SK-N-SH (cell line): Measurements from ENCODE around the gene CLIC5. TPM values are rescaled to one million over a fixed set of nuclear protein-coding genes. Genes with fewer than 3 reads are reported as not detected.

Experiments used
- CTCF ChIA-PET: fragments of 300-600, 350-600 bp; formaldehyde crosslinking; extraction: SDS; loops from one replicate; lab custom pipeline; 2021; lab: Yijun Ruan, JAX
- POLR2A ChIA-PET: fragments of 350-600 bp; sonication (Branson Sonifier 250); formaldehyde crosslinking; extraction: SDS; loops from one replicate; lab custom pipeline; 2020; ENCODE audit warnings: antibody characterized with exemption, inconsistent platforms; lab: Yijun Ruan, JAX
- DNase-seq: peaks from one replicate; pipeline ENCODE4 v3.0.0; 2012
- H2AFZ ChIP-seq: fragments of 200-600 bp; sonication (generic); 2 replicates; pipeline ENCODE4 v1.8.1; 2016; ENCODE audit warnings: antibody characterized with exemption, mild to moderate bottlenecking, low read depth
- H3F3A ChIP-seq: fragments of 200-600 bp; sonication (generic); replicated peaks from 2 replicates; pipeline ENCODE3; 2016; ENCODE audit warnings: antibody characterized with exemption, mild to moderate bottlenecking; ENCODE audit not compliant: insufficient read depth
- H3K27ac ChIP-seq, 2 experiments: fragments of 200-500 bp in 1 of 2; fragments of 200-600 bp in 1 of 2; sonication (Bioruptor generic) in 1 of 2; sonication (generic), shearing (Covaris generic) in 1 of 2; 2 replicates each; pipeline versions ENCODE4 v1.5.1 to v1.6.1; 2014 to 2016; ENCODE audit warnings: low read depth in 2 of 2, inconsistent platforms in 1 of 2, low read length in 1 of 2, mild to moderate bottlenecking in 1 of 2, mixed read lengths in 1 of 2
- H3K27me3 ChIP-seq: fragments of 200-600 bp; sonication (generic), shearing (Covaris generic); 2 replicates; pipeline ENCODE4 v1.6.1; 2016; ENCODE audit warnings: mixed run types; ENCODE audit not compliant: insufficient read depth
- H3K36me3 ChIP-seq, 2 experiments: fragments of 200-500 bp in 1 of 2; fragments of 200-600 bp in 1 of 2; sonication (Bioruptor generic) in 1 of 2; sonication (generic) in 1 of 2; replicated peaks in 1 of 2; 2 replicates each; pipeline versions ENCODE3 to v1.5.1; 2014 to 2016; ENCODE audit warnings: low read length in 1 of 2, mild to moderate bottlenecking in 1 of 2; ENCODE audit not compliant: insufficient read depth in 2 of 2, control insufficient read depth in 1 of 2
- H3K4me1 ChIP-seq, 2 experiments: fragments of 200-500 bp in 1 of 2; fragments of 200-600 bp in 1 of 2; sonication (Bioruptor generic) in 1 of 2; sonication (generic), shearing (Covaris generic) in 1 of 2; 2 replicates each; pipeline versions ENCODE4 v1.5.1 to v1.6.1; 2014 to 2016; ENCODE audit warnings: low read depth in 1 of 2, low read length in 1 of 2, mixed run types in 1 of 2; ENCODE audit not compliant: insufficient read depth in 2 of 2, control insufficient read depth in 1 of 2
- H3K4me2 ChIP-seq: fragments of 200-600 bp; sonication (generic), shearing (Covaris generic); 2 replicates; pipeline ENCODE4 v1.6.1; 2017; ENCODE audit warnings: mixed run types
- H3K4me3 ChIP-seq, 2 experiments: fragments of 200-500 bp in 1 of 2; fragments of 200-600 bp in 1 of 2; sonication (Bioruptor generic) in 1 of 2; sonication (generic), shearing (Covaris generic) in 1 of 2; 2 replicates each; pipeline versions ENCODE4 v1.5.1 to v1.8.1; 2014 to 2016; ENCODE audit warnings: low read depth in 2 of 2, inconsistent platforms in 1 of 2, low read length in 1 of 2, mild to moderate bottlenecking in 1 of 2, mixed read lengths in 1 of 2, moderate library complexity in 1 of 2
- H3K79me2 ChIP-seq: fragments of 200-600 bp; sonication (generic); 2 replicates; pipeline ENCODE4 v1.8.1; 2017; ENCODE audit warnings: mild to moderate bottlenecking; ENCODE audit not compliant: insufficient read depth
- H3K9ac ChIP-seq: fragments of 200-600 bp; sonication (generic); 2 replicates; pipeline ENCODE4 v1.6.1; 2017; ENCODE audit warnings: mixed run types
- H3K9me2 ChIP-seq: fragments of 200-600 bp; sonication (generic); 2 replicates; pipeline ENCODE4 v1.6.1; 2017; ENCODE audit warnings: mixed run types
- H3K9me3 ChIP-seq: fragments of 200-600 bp; sonication (generic); 2 replicates; pipeline ENCODE4 v1.6.1; 2017; ENCODE audit warnings: mixed run types, mild to moderate bottlenecking, moderate library complexity
- H4K20me1 ChIP-seq: fragments of 200-600 bp; sonication (generic); 2 replicates; pipeline ENCODE4 v1.6.1; 2017; ENCODE audit warnings: mild to moderate bottlenecking, mixed run types; ENCODE audit not compliant: insufficient read depth
- CTCF ChIP-seq: fragments of 200-600 bp; sonication (generic); IDR thresholded peaks from 2 replicates; pipeline ENCODE4 v1.6.1; 2017; ENCODE audit warnings: antibody characterized with exemption, mild to moderate bottlenecking, moderate library complexity
- EP300 ChIP-seq, 2 experiments: IDR thresholded peaks; 2 replicates each; pipeline versions ENCODE4 v1.4.0 to v1.6.1; 2012; ENCODE audit warnings: borderline replicate concordance in 1 of 2, low read depth in 1 of 2, low read length in 1 of 2
- EZH2phosphoT487 ChIP-seq: fragments of 200-600 bp; sonication (generic); IDR thresholded peaks from 2 replicates; pipeline ENCODE4 v1.6.1; 2017; ENCODE audit warnings: low read depth, mixed run types, mild to moderate bottlenecking, antibody characterized with exemption, moderate library complexity, borderline replicate concordance
- FOSL2 ChIP-seq: IDR thresholded peaks from 2 replicates; pipeline ENCODE4 v1.4.0; 2012; ENCODE audit warnings: low read depth, mild to moderate bottlenecking, moderate library complexity, borderline replicate concordance
- FOXJ3 ChIP-seq: sonication (generic); formaldehyde crosslinking; IDR thresholded peaks from 2 replicates; pipeline ENCODE4 v1.5.1; 2020; ENCODE audit warnings: mild to moderate bottlenecking, missing genetic modification reagents
- FOXM1 ChIP-seq: IDR thresholded peaks from 2 replicates; pipeline ENCODE4 v1.4.0; 2012; ENCODE audit warnings: low read depth, mild to moderate bottlenecking
- IRF3 ChIP-seq: fragments of 150-350 bp; IDR thresholded peaks from 2 replicates; pipeline ENCODE4 v1.6.1; 2016; ENCODE audit warnings: mild to moderate bottlenecking, low read depth, low read length
- JUND ChIP-seq: IDR thresholded peaks from 2 replicates; pipeline ENCODE4 v1.4.0; 2012
- MAX ChIP-seq: IDR thresholded peaks from 2 replicates; pipeline ENCODE4 v1.4.0; 2012; ENCODE audit warnings: low read depth
- MXI1 ChIP-seq: IDR thresholded peaks from 2 replicates; pipeline ENCODE4 v1.6.1; 2012; ENCODE audit warnings: mild to moderate bottlenecking, low read depth, low read length, improper control_type of control experiment
- NFIC ChIP-seq: IDR thresholded peaks from 2 replicates; pipeline ENCODE4 v1.4.0; 2012; ENCODE audit warnings: borderline replicate concordance
- NRF1 ChIP-seq: IDR thresholded peaks from 2 replicates; pipeline ENCODE4 v1.6.1; 2012; ENCODE audit warnings: low read depth, mild to moderate bottlenecking, low read length
- PBX3 ChIP-seq: IDR thresholded peaks from 2 replicates; pipeline ENCODE4; 2012
- RCOR1 ChIP-seq: fragments of 150-350 bp; IDR thresholded peaks from 2 replicates; pipeline ENCODE4 v1.6.1; 2017; ENCODE audit warnings: antibody characterized with exemption, low read length
- RXRA ChIP-seq: IDR thresholded peaks from 2 replicates; pipeline ENCODE4 v1.4.0; 2012; ENCODE audit warnings: low read depth, mild to moderate bottlenecking, borderline replicate concordance
- SIN3A ChIP-seq: IDR thresholded peaks from 2 replicates; pipeline ENCODE4 v1.6.1; 2012; ENCODE audit warnings: low read depth, mild to moderate bottlenecking, low read length, moderate library complexity, borderline replicate concordance
- SMC3 ChIP-seq: IDR thresholded peaks from 2 replicates; pipeline ENCODE4 v1.6.1; 2012; ENCODE audit warnings: low read depth, low read length, improper control_type of control experiment
- ZBTB33 ChIP-seq: IDR thresholded peaks from 2 replicates; pipeline ENCODE4 v1.4.0; 2012; ENCODE audit warnings: low read depth, borderline replicate concordance
- WGBS: methylation state at CpG from one replicate; pipeline ENCODE4 v1.1.6; 2017; ENCODE audit warnings: low lambda C conversion rate; 5-methylcytosine and 5-hydroxymethylcytosine counted together
- polyA plus RNA-seq, 3 experiments: library from polyadenylated mRNA; depleted of rRNA; stranded (reverse); fragments of >200 nt; gene quantifications; 2 replicates each; pipeline ENCODE4 v1.2.3, GENCODE V29; 2012

Gene CLIC5
- polyA plus RNA-seq, 1 of the 3 experiments (the other 2 are of a cell fraction), result 0.03 TPM

GRCh38 chr6:45836984-45837383 is 178.7 kb downstream of the CLIC5 start:
- DNase-seq, result no peak
- H3F3A ChIP-seq, result no peaks in the 10 kb centered on the region
- no peaks in the 10 kb centered on the region for H3K4me1 ChIP-seq
- no peaks in the 10 kb centered on the region for H3K36me3 ChIP-seq
- no peak overlapping the region for H2AFZ ChIP-seq
- H3K9ac ChIP-seq, result no peak overlapping the region
- peaks cover 21% of the 10 kb centered on the region; the same call in 1 of the 2 replicates for H3K27me3 ChIP-seq
- 12% methylated on average over 5 of the region's 5 CpGs for WGBS
- no peak overlapping the region for H3K4me2 ChIP-seq
- POLR2A ChIA-PET, result no interaction called here
- no peak overlapping the region for H3K4me3 ChIP-seq
- no peaks in the 10 kb centered on the region for H3K9me2 ChIP-seq
- CTCF ChIA-PET, result no interaction called here
- TF ChIP-seq FOXJ3 (no peak), MAX (no peak), PBX3 (no peak), MXI1 (no peak), ZBTB33 (no peak), RCOR1 (no peak), JUND (no peak), RXRA (no peak), EZH2phosphoT487 (no peak)
- no peaks in the 10 kb centered on the region for H3K9me3 ChIP-seq
- H3K79me2 ChIP-seq, result no peaks in the 10 kb centered on the region
- H4K20me1 ChIP-seq, result no peaks in the 10 kb centered on the region
- no peak overlapping the region for H3K27ac ChIP-seq

GRCh38 chr6:45836438-45836824 is 179.2 kb downstream of the CLIC5 start:
- Histone ChIP-seq H4K20me1 (no peaks in the 10 kb centered on the region), H3K79me2 (no peaks in the 10 kb centered on the region), H3K4me1 (no peaks in the 10 kb centered on the region), H3K4me3 (no peak overlapping the region), H3K27ac (no peak overlapping the region), H3K9ac (no peak overlapping the region), H3K36me3 (no peaks in the 10 kb centered on the region), H3K9me3 (no peaks in the 10 kb centered on the region), H3K27me3 (peaks cover 16% of the 10 kb centered on the region; the same call in 1 of the 2 replicates), H2AFZ (no peak overlapping the region), H3F3A (no peaks in the 10 kb centered on the region), H3K4me2 (no peak overlapping the region), H3K9me2 (no peaks in the 10 kb centered on the region)
- no peak for DNase-seq
- CTCF ChIA-PET, result no interaction called here
- POLR2A ChIA-PET, result no interaction called here
- WGBS, result 5% methylated on average over 4 of the region's 4 CpGs
- no peak for TF ChIP-seq SMC3
- no peak for TF ChIP-seq FOXM1
- no peak for TF ChIP-seq IRF3
- TF ChIP-seq FOSL2, result no peak
- no peak for TF ChIP-seq MAX
- no peak for TF ChIP-seq SIN3A
- TF ChIP-seq EP300 (IDR thresholded peaks at IDR 0.05; ENCODE audit: borderline replicate concordance in 1 of 2, low read depth in 1 of 2, low read length in 1 of 2), result no peak
- no peak for TF ChIP-seq RXRA
- no peak for TF ChIP-seq NRF1
- TF ChIP-seq ZBTB33, result no peak
- no peak for TF ChIP-seq CTCF
- TF ChIP-seq NFIC, result no peak
